Mesenchymal stem cell (in vitro differentiated cells and primary cell): ENCODE results near the gene CFAP65.

Source experiments
- DNase-seq: peaks from one replicate; pipeline ENCODE4 v3.0.0-alpha.2; 2013
- H2AFZ ChIP-seq: one replicate; pipeline ENCODE4 v1.6.1; 2013; ENCODE audit warnings: low read depth, mild to moderate bottlenecking, control low read depth, inconsistent platforms, low read length, moderate library complexity
- H2AK5ac ChIP-seq: 2 replicates; pipeline ENCODE4 v1.6.1; 2013; ENCODE audit warnings: low read length, moderate library complexity, mild to moderate bottlenecking, inconsistent platforms; ENCODE audit not compliant: severe bottlenecking
- H2BK120ac ChIP-seq: one replicate; pipeline ENCODE4 v1.6.1; 2013; ENCODE audit warnings: low read depth, mild to moderate bottlenecking, inconsistent platforms, low read length, moderate library complexity
- H2BK12ac ChIP-seq, 2 experiments: one replicate each; pipeline ENCODE4 v1.6.1; 2013; ENCODE audit warnings: inconsistent platforms in 2 of 2, low read length in 2 of 2, mild to moderate bottlenecking in 2 of 2, moderate library complexity in 2 of 2, control low read depth in 1 of 2
- H2BK15ac ChIP-seq: one replicate; pipeline ENCODE4 v1.6.1; 2013; ENCODE audit warnings: mild to moderate bottlenecking, low read depth, inconsistent platforms; ENCODE audit not compliant: poor library complexity, severe bottlenecking
- H2BK5ac ChIP-seq: 2 replicates; pipeline ENCODE4 v1.6.1; 2013; ENCODE audit warnings: low read depth, mild to moderate bottlenecking, low read length, control low read depth, inconsistent platforms; ENCODE audit not compliant: poor library complexity, severe bottlenecking
- H3K14ac ChIP-seq, 2 experiments: one replicate each; pipeline ENCODE4 v1.6.1; 2013; ENCODE audit warnings: inconsistent platforms in 2 of 2, low read length in 2 of 2, control low read depth in 1 of 2, mild to moderate bottlenecking in 1 of 2, moderate library complexity in 1 of 2
- H3K18ac ChIP-seq, 2 experiments: one replicate each; pipeline ENCODE4 v1.6.1; 2013; ENCODE audit warnings: inconsistent platforms in 2 of 2, low read length in 2 of 2, control low read depth in 1 of 2, low read depth in 1 of 2, mild to moderate bottlenecking in 1 of 2
- H3K23ac ChIP-seq, 2 experiments: one replicate each; pipeline ENCODE4 v1.6.1; 2013; ENCODE audit warnings: inconsistent platforms in 2 of 2, low read length in 2 of 2, mild to moderate bottlenecking in 2 of 2, moderate library complexity in 2 of 2, control low read depth in 1 of 2
- H3K27ac ChIP-seq: 2 replicates; pipeline ENCODE4 v1.5.1; 2013; ENCODE audit warnings: mild to moderate bottlenecking, moderate library complexity, low read length, control low read depth, inconsistent platforms; ENCODE audit not compliant: poor library complexity, severe bottlenecking
- H3K27me3 ChIP-seq, 2 experiments: 2 replicates each; pipeline versions ENCODE4 v1.6.1 to v1.7.0; 2013; ENCODE audit warnings: low read length in 2 of 2, mild to moderate bottlenecking in 2 of 2, moderate library complexity in 2 of 2, control low read depth in 1 of 2, inconsistent platforms in 1 of 2; ENCODE audit not compliant: control insufficient read depth in 1 of 2, insufficient read depth in 1 of 2
- H3K36me3 ChIP-seq, 2 experiments: 2 replicates each; pipeline versions ENCODE4 v1.6.1 to v1.7.0; 2013; ENCODE audit warnings: low read length in 2 of 2, control low read depth in 1 of 2, inconsistent platforms in 1 of 2, low read depth in 1 of 2, mild to moderate bottlenecking in 1 of 2; ENCODE audit not compliant: insufficient read depth in 2 of 2, control insufficient read depth in 1 of 2
- H3K4ac ChIP-seq, 2 experiments: one replicate each; pipeline ENCODE4 v1.6.1; 2013; ENCODE audit warnings: inconsistent platforms in 2 of 2, low read length in 2 of 2, mild to moderate bottlenecking in 2 of 2, moderate library complexity in 2 of 2, control low read depth in 1 of 2, low read depth in 1 of 2
- H3K4me1 ChIP-seq: 2 replicates; pipeline ENCODE4 v1.6.1; 2013; ENCODE audit warnings: low read depth, low read length, control low read depth; ENCODE audit not compliant: control insufficient read depth, insufficient read depth
- H3K4me2 ChIP-seq: 2 replicates; pipeline ENCODE4 v1.6.1; 2013; ENCODE audit warnings: low read length, mild to moderate bottlenecking, inconsistent platforms; ENCODE audit not compliant: poor library complexity, severe bottlenecking
- H3K4me3 ChIP-seq, 2 experiments: 2 replicates each; pipeline versions ENCODE4 v1.5.1 to v1.7.0; 2013; ENCODE audit warnings: low read length in 2 of 2, mild to moderate bottlenecking in 2 of 2, control low read depth in 1 of 2, low read depth in 1 of 2; ENCODE audit not compliant: insufficient read depth in 1 of 2
- H3K79me1 ChIP-seq: replicated peaks from 2 replicates; pipeline ENCODE4 v1.6.1; 2013; ENCODE audit warnings: mild to moderate bottlenecking, control low read depth, low read length, inconsistent platforms; ENCODE audit not compliant: poor library complexity, severe bottlenecking
- H3K9ac ChIP-seq: 2 replicates; pipeline ENCODE4 v1.7.0; 2013; ENCODE audit warnings: mild to moderate bottlenecking, low read length, moderate library complexity
- H3K9me3 ChIP-seq: 2 replicates; pipeline ENCODE4 v1.7.0; 2013; ENCODE audit warnings: mild to moderate bottlenecking, low read length; ENCODE audit not compliant: control insufficient read depth
- H4K8ac ChIP-seq: one replicate; pipeline ENCODE4 v1.6.1; 2013; ENCODE audit warnings: inconsistent platforms, mild to moderate bottlenecking, low read length, moderate library complexity
- H4K91ac ChIP-seq: one replicate; pipeline ENCODE4 v1.6.1; 2013; ENCODE audit warnings: mild to moderate bottlenecking, low read length, inconsistent platforms
- WGBS: methylation state at CpG from one replicate; pipeline ENCODE4 v1.1.7; 2013; ENCODE audit warnings: mixed read lengths; 5-methylcytosine and 5-hydroxymethylcytosine counted together

CFAP65 gene

GRCh38 chr2:218979846-218980734 lies 61.2 kb downstream of the CFAP65 start:
- no peak overlapping the region for H4K8ac ChIP-seq
- peaks cover 18% of the 10 kb centered on the region for H3K4me1 ChIP-seq
- H3K23ac ChIP-seq, result no peak overlapping the region
- H4K91ac ChIP-seq, result no peak overlapping the region
- H3K9me3 ChIP-seq, result no peaks in the 10 kb centered on the region
- H3K4me2 ChIP-seq, result peak overlapping the region; percentile 66
- no peak overlapping the region for H3K9ac ChIP-seq
- H3K36me3 ChIP-seq, result no peaks in the 10 kb centered on the region
- peak; percentile 69 for DNase-seq
- no peak overlapping the region for H3K18ac ChIP-seq
- H2BK12ac ChIP-seq, result no peak overlapping the region
- H3K79me1 ChIP-seq, result no peaks in the 10 kb centered on the region
- H2AFZ ChIP-seq, result peak overlapping the region; percentile 18
- no peak overlapping the region for H2BK15ac ChIP-seq
- no peak overlapping the region for H3K14ac ChIP-seq
- H3K4ac ChIP-seq, result no peak overlapping the region
- no peak overlapping the region for H2AK5ac ChIP-seq
- peaks cover 88 to 90% of the 10 kb centered on the region in 2 experiments for H3K27me3 ChIP-seq
- H2BK5ac ChIP-seq, result no peak overlapping the region
- 2% methylated on average over 36 of the region's 39 CpGs for WGBS
- H2BK120ac ChIP-seq, result no peak overlapping the region
- no peak overlapping the region for H3K27ac ChIP-seq
- H3K4me3 ChIP-seq, result peak overlapping the region in 1 of 2 experiments; percentile 61

- Histone ChIP-seq H2AFZ (no peak overlapping the region), H3K23ac (no peak overlapping the region), H2BK120ac (no peak overlapping the region), H3K9ac (no peak overlapping the region), H2BK12ac (no peak overlapping the region), H2BK15ac (no peak overlapping the region), H3K9me3 (no peaks in the 10 kb centered on the region), H3K27me3 (peaks cover 74 to 75% of the 10 kb centered on the region in 2 experiments), H3K4me1 (peaks cover 6% of the 10 kb centered on the region), H3K4ac (no peak overlapping the region), H3K27ac (no peak overlapping the region), H2BK5ac (no peak overlapping the region), H4K91ac (no peak overlapping the region), H2AK5ac (no peak overlapping the region), H3K14ac (no peak overlapping the region), H3K4me2 (no peak overlapping the region), H3K4me3 (no peak overlapping the region), H3K79me1 (no peaks in the 10 kb centered on the region), H3K18ac (no peak overlapping the region), H3K36me3 (no peaks in the 10 kb centered on the region), H4K8ac (no peak overlapping the region)
- DNase-seq, result no peak
- WGBS, result 68% methylated on average over 3 of the region's 4 CpGs
These were observed 66.1 kb downstream of the CFAP65 start for GRCh38 chr2:218975060-218975777.

GRCh38 chr2:218970894-218971293 lies 70.4 kb downstream of the CFAP65 start:
- H3K9me3 ChIP-seq, result no peaks in the 10 kb centered on the region
- H3K27ac ChIP-seq, result no peak overlapping the region
- peak overlapping the region in 1 of 2 experiments; percentile 51 for H3K23ac ChIP-seq
- H2BK120ac ChIP-seq, result no peak overlapping the region
- H4K8ac ChIP-seq, result no peak overlapping the region
- no peak overlapping the region for H3K9ac ChIP-seq
- peaks cover 43 to 62% of the 10 kb centered on the region in 2 experiments for H3K27me3 ChIP-seq
- H2AK5ac ChIP-seq, result no peak overlapping the region
- no peak overlapping the region for H3K4me3 ChIP-seq
- no peak overlapping the region for H2BK5ac ChIP-seq
- H3K4ac ChIP-seq, result no peak overlapping the region
- 23% methylated on average over 1 of the region's 1 CpG for WGBS
- H3K18ac ChIP-seq, result no peak overlapping the region
- H3K79me1 ChIP-seq, result no peaks in the 10 kb centered on the region
- peak overlapping the region in 1 of 2 experiments; percentile 15 for H3K14ac ChIP-seq
- H4K91ac ChIP-seq, result peak overlapping the region; percentile 7
- no peaks in the 10 kb centered on the region for H3K4me1 ChIP-seq
- no peaks in the 10 kb centered on the region for H3K36me3 ChIP-seq
- no peak overlapping the region for H2BK15ac ChIP-seq
- no peak overlapping the region for H2BK12ac ChIP-seq
- no peak overlapping the region for H2AFZ ChIP-seq
- DNase-seq, result no peak
- H3K4me2 ChIP-seq, result no peak overlapping the region
